WTC11 (cell line): ENCODE measurements around the gene KDM2A. TPM values are rescaled to one million over a fixed set of nuclear protein-coding genes. Genes with fewer than 3 reads are reported as not detected.

ENCODE experiments used
- ATAC-seq: fragments of 200-7000 bp; cut with Tn5 transposase; 2 replicates; pipeline ENCODE4 v1.10.0; 2021; ENCODE audit warnings: mild to moderate bottlenecking, moderate library complexity
- CTCF ChIA-PET: fragments of 300-600 bp; sonication (Branson Sonifier 250); formaldehyde crosslinking; loops from one replicate; lab custom pipeline; 2021; ENCODE audit warnings: antibody characterized with exemption; lab: Charles Lee
- POLR2A ChIA-PET: fragments of 350-600 bp; sonication (Branson Sonifier 250); formaldehyde crosslinking; loops from one replicate; lab custom pipeline; 2021; ENCODE audit warnings: antibody characterized with exemption; lab: Charles Lee
- DNase-seq: peaks from one replicate; pipeline ENCODE4 v3.0.0; 2021; ENCODE audit warnings: low spot score
- H3K27ac Mint-ChIP-seq: 2 replicates; pipeline ENCODE4 v1.8.0; 2021; ENCODE audit warnings: mixed read lengths
- H3K27me3 Mint-ChIP-seq: 2 replicates; pipeline ENCODE4 v1.8.0; 2021; ENCODE audit warnings: low read depth, mild to moderate bottlenecking, moderate library complexity, mixed read lengths
- H3K36me3 Mint-ChIP-seq: 2 replicates; pipeline ENCODE4 v1.8.0; 2021; ENCODE audit warnings: mixed read lengths
- H3K4me1 Mint-ChIP-seq: 2 replicates; pipeline ENCODE4 v1.8.0; 2022; ENCODE audit warnings: mixed read lengths
- H3K4me3 Mint-ChIP-seq: 2 replicates; pipeline ENCODE4 v1.8.0; 2021; ENCODE audit warnings: mild to moderate bottlenecking, moderate library complexity, mixed read lengths
- H3K9me3 Mint-ChIP-seq: 2 replicates; pipeline ENCODE4 v1.8.0; 2021; ENCODE audit warnings: mixed read lengths
- ARID4B ChIP-seq: sonication (generic); formaldehyde crosslinking; IDR thresholded peaks from 2 replicates; pipeline ENCODE4 v1.8.0; 2023; ENCODE audit warnings: missing genetic modification reagents, mild to moderate bottlenecking, borderline replicate concordance
- FOXK1 ChIP-seq: sonication (generic); formaldehyde crosslinking; IDR thresholded peaks from 2 replicates; pipeline ENCODE4 v1.8.0; 2022; ENCODE audit warnings: mild to moderate bottlenecking, moderate library complexity, missing genetic modification reagents
- KAT7 ChIP-seq: sonication (generic); formaldehyde crosslinking; IDR thresholded peaks from 2 replicates; pipeline ENCODE4 v1.8.1; 2023; ENCODE audit warnings: missing genetic modification reagents, mild to moderate bottlenecking, borderline replicate concordance
- MXD4 ChIP-seq: fragments of 250-450 bp; sonication (Bioruptor Pico); IDR thresholded peaks from 2 replicates; pipeline ENCODE4 v1.8.0; 2021; ENCODE audit warnings: mild to moderate bottlenecking, moderate library complexity, borderline replicate concordance
- MYBL2 ChIP-seq: sonication (generic); formaldehyde crosslinking; IDR thresholded peaks from 2 replicates; pipeline ENCODE4 v1.8.1; 2023; ENCODE audit warnings: mild to moderate bottlenecking, moderate library complexity, missing genetic modification reagents
- NFATC4 ChIP-seq: fragments of 250-450 bp; sonication (Bioruptor Pico); IDR thresholded peaks from 2 replicates; pipeline ENCODE4 v1.9.0; 2021; ENCODE audit warnings: mild to moderate bottlenecking
- RORB ChIP-seq: fragments of 250-450 bp; sonication (Bioruptor Pico); IDR thresholded peaks from 2 replicates; pipeline ENCODE4 v1.9.0; 2021; ENCODE audit warnings: mild to moderate bottlenecking
- SMAD4 ChIP-seq: sonication (generic); formaldehyde crosslinking; IDR thresholded peaks from 2 replicates; pipeline ENCODE4 v1.8.0; 2022; ENCODE audit warnings: mild to moderate bottlenecking, missing genetic modification reagents
- SOX15 ChIP-seq: fragments of 250-450 bp; sonication (Bioruptor Pico); IDR thresholded peaks from 2 replicates; pipeline ENCODE4 v1.9.0; 2021; ENCODE audit warnings: mild to moderate bottlenecking
- STAT6 ChIP-seq: sonication (generic); formaldehyde crosslinking; conservative IDR thresholded peaks from 2 replicates; pipeline ENCODE4 v1.8.1; 2023; ENCODE audit warnings: mild to moderate bottlenecking, low read depth, missing genetic modification reagents, moderate library complexity
- USF2 ChIP-seq: sonication (generic); formaldehyde crosslinking; IDR thresholded peaks from 2 replicates; pipeline ENCODE4 v1.8.1; 2023; ENCODE audit warnings: mild to moderate bottlenecking, missing genetic modification reagents, moderate library complexity
- ZNF138 ChIP-seq: sonication (generic); formaldehyde crosslinking; conservative IDR thresholded peaks from 2 replicates; pipeline ENCODE4 v1.8.1; 2022; ENCODE audit warnings: mild to moderate bottlenecking, moderate library complexity, missing genetic modification reagents
- ZNF219 ChIP-seq: sonication (generic); formaldehyde crosslinking; IDR thresholded peaks from 2 replicates; pipeline ENCODE4 v1.8.0; 2023; ENCODE audit warnings: missing genetic modification reagents, mild to moderate bottlenecking, borderline replicate concordance
- ZNF232 ChIP-seq: sonication (generic); formaldehyde crosslinking; IDR thresholded peaks from 2 replicates; pipeline ENCODE4 v1.8.0; 2022; ENCODE audit warnings: mild to moderate bottlenecking, missing genetic modification reagents
- ZNF317 ChIP-seq: sonication (generic); formaldehyde crosslinking; IDR thresholded peaks from 2 replicates; pipeline ENCODE4 v1.8.1; 2023; ENCODE audit warnings: low read depth, mild to moderate bottlenecking, moderate library complexity, missing genetic modification reagents, borderline replicate concordance
- ZNF396 ChIP-seq: fragments of 250-450 bp; sonication (Bioruptor Pico); IDR thresholded peaks from 2 replicates; pipeline ENCODE4 v1.8.0; 2021; ENCODE audit warnings: mild to moderate bottlenecking, moderate library complexity, borderline replicate concordance
- total RNA-seq: library from RNA; stranded (reverse); gene quantifications from 3 replicates; pipeline ENCODE4 v1.2.3, GENCODE V29; 2021
- TF ChIP-seq, protein P1 (sequence below): sonication (generic); formaldehyde crosslinking; IDR thresholded peaks from 2 replicates; pipeline ENCODE4 v1.8.1; 2023; ENCODE audit warnings: mild to moderate bottlenecking, missing genetic modification reagents
- TF ChIP-seq, protein P2 (sequence below): fragments of 250-450 bp; sonication (Bioruptor Pico); IDR thresholded peaks from 2 replicates; pipeline ENCODE4 v1.9.0; 2021; ENCODE audit warnings: mild to moderate bottlenecking
- TF ChIP-seq, protein P3 (sequence below): sonication (generic); formaldehyde crosslinking; IDR thresholded peaks from 2 replicates; pipeline ENCODE4 v1.8.1; 2022; ENCODE audit warnings: mild to moderate bottlenecking, missing genetic modification reagents, moderate library complexity, borderline replicate concordance
- TF ChIP-seq, protein P4 (sequence below): sonication (generic); formaldehyde crosslinking; IDR thresholded peaks from 2 replicates; pipeline ENCODE4 v1.8.0; 2022; ENCODE audit warnings: mild to moderate bottlenecking, missing genetic modification reagents
- TF ChIP-seq, protein P5 (sequence below): fragments of 250-450 bp; sonication (Bioruptor Pico); IDR thresholded peaks from 2 replicates; pipeline ENCODE4 v1.9.0; 2021; ENCODE audit warnings: moderate library complexity, mild to moderate bottlenecking, inconsistent platforms, borderline replicate concordance

The KDM2A gene
- total RNA-seq, 1 experiment from 2014 or later = 58.0 TPM

- TF ChIP-seq STAT6 (CRISPR knock-in tag) (no peak), ZNF232 (CRISPR knock-in tag) (no peak), ZNF317 (CRISPR knock-in tag) (no peak), ZNF138 (CRISPR knock-in tag) (no peak), ZNF219 (CRISPR knock-in tag) (no peak), SOX15 (CRISPR knock-in tag) (no peak), RORB (no peak), FOXK1 (CRISPR knock-in tag) (no peak), NFATC4 (CRISPR knock-in tag) (no peak), SMAD4 (CRISPR knock-in tag) (no peak), MXD4 (CRISPR knock-in tag) (no peak)
- TF ChIP-seq, protein P1, sequence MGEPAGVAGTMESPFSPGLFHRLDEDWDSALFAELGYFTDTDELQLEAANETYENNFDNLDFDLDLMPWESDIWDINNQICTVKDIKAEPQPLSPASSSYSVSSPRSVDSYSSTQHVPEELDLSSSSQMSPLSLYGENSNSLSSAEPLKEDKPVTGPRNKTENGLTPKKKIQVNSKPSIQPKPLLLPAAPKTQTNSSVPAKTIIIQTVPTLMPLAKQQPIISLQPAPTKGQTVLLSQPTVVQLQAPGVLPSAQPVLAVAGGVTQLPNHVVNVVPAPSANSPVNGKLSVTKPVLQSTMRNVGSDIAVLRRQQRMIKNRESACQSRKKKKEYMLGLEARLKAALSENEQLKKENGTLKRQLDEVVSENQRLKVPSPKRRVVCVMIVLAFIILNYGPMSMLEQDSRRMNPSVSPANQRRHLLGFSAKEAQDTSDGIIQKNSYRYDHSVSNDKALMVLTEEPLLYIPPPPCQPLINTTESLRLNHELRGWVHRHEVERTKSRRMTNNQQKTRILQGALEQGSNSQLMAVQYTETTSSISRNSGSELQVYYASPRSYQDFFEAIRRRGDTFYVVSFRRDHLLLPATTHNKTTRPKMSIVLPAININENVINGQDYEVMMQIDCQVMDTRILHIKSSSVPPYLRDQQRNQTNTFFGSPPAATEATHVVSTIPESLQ (CRISPR knock-in tag) = no peak
Observed at GRCh38 chr11:67295846-67296245, 176.8 kb downstream of the KDM2A start (continued).

GRCh38 chr11:67298786-67299185 is 179.7 kb downstream of the KDM2A start:
- ChIA-PET CTCF (interaction anchor here (1.0 to 1.6 kb wide), 2 partner anchors 10 to 84 kb away, joined by 3 to 4 read pairs; partner anchors contain the start of gene ANKRD13D), POLR2A (interaction anchor here (0.6 kb wide), 1 partner anchor 75 kb away, joined by 3 read pairs; the partner anchor contains the start of gene CLCF1)
- H3K4me3 Mint-ChIP-seq = no peak overlapping the region
- no peak overlapping the region for H3K27ac Mint-ChIP-seq
- ATAC-seq (no peak), DNase-seq (no peak)
- H3K27me3 Mint-ChIP-seq = no peaks in the 10 kb centered on the region
- TF ChIP-seq, protein P2, sequence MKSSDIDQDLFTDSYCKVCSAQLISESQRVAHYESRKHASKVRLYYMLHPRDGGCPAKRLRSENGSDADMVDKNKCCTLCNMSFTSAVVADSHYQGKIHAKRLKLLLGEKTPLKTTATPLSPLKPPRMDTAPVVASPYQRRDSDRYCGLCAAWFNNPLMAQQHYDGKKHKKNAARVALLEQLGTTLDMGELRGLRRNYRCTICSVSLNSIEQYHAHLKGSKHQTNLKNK (CRISPR knock-in tag) = no peak
- TF ChIP-seq MYBL2 (CRISPR knock-in tag) (no peak), RORB (no peak), ZNF396 (CRISPR knock-in tag) (no peak), ARID4B (CRISPR knock-in tag) (no peak), NFATC4 (CRISPR knock-in tag) (no peak), SMAD4 (CRISPR knock-in tag) (no peak), KAT7 (no peak), SOX15 (CRISPR knock-in tag) (no peak), USF2 (CRISPR knock-in tag) (no peak)
- TF ChIP-seq, protein P3, sequence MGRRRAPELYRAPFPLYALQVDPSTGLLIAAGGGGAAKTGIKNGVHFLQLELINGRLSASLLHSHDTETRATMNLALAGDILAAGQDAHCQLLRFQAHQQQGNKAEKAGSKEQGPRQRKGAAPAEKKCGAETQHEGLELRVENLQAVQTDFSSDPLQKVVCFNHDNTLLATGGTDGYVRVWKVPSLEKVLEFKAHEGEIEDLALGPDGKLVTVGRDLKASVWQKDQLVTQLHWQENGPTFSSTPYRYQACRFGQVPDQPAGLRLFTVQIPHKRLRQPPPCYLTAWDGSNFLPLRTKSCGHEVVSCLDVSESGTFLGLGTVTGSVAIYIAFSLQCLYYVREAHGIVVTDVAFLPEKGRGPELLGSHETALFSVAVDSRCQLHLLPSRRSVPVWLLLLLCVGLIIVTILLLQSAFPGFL (CRISPR knock-in tag) = no peak
- TF ChIP-seq, protein P4, sequence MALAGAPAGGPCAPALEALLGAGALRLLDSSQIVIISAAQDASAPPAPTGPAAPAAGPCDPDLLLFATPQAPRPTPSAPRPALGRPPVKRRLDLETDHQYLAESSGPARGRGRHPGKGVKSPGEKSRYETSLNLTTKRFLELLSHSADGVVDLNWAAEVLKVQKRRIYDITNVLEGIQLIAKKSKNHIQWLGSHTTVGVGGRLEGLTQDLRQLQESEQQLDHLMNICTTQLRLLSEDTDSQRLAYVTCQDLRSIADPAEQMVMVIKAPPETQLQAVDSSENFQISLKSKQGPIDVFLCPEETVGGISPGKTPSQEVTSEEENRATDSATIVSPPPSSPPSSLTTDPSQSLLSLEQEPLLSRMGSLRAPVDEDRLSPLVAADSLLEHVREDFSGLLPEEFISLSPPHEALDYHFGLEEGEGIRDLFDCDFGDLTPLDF (CRISPR knock-in tag) = no peak
- TF ChIP-seq, protein P5, sequence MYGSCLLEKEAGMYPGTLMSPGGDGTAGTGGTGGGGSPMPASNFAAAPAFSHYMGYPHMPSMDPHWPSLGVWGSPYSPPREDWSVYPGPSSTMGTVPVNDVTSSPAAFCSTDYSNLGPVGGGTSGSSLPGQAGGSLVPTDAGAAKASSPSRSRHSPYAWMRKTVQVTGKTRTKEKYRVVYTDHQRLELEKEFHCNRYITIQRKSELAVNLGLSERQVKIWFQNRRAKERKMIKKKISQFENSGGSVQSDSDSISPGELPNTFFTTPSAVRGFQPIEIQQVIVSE (CRISPR knock-in tag) = no peak
- H3K4me1 Mint-ChIP-seq = peaks cover 6% of the 10 kb centered on the region
- H3K36me3 Mint-ChIP-seq = peaks cover 44% of the 10 kb centered on the region
- H3K9me3 Mint-ChIP-seq = peaks cover 15% of the 10 kb centered on the region
